H9 (cell line): Measurements from ENCODE around the gene NDUFB2. TPM values are rescaled to one million over a fixed set of nuclear protein-coding genes. Genes with fewer than 3 reads are reported as not detected.

Experiments used
- DNase-seq: peaks from one replicate; pipeline ENCODE4 v3.0.0-alpha.2; 2017
- H2AFZ ChIP-seq: one replicate; pipeline ENCODE4 v1.6.1; 2013; ENCODE audit warnings: mild to moderate bottlenecking, low read length, control low read depth, moderate library complexity
- H2AK5ac ChIP-seq: 2 replicates; pipeline ENCODE4 v1.6.1; 2013; ENCODE audit warnings: low read length, control low read depth, mixed read lengths; ENCODE audit not compliant: insufficient read length
- H2BK120ac ChIP-seq: one replicate; pipeline ENCODE4 v1.6.1; 2013; ENCODE audit warnings: low read depth, mild to moderate bottlenecking, low read length, control low read depth, inconsistent platforms; ENCODE audit not compliant: poor library complexity, severe bottlenecking
- H2BK12ac ChIP-seq: 2 replicates; pipeline ENCODE4 v1.6.1; 2013; ENCODE audit warnings: low read length, control low read depth, mixed read lengths, low read depth; ENCODE audit not compliant: insufficient read length
- H2BK15ac ChIP-seq: 2 replicates; pipeline ENCODE4 v1.6.1; 2013; ENCODE audit warnings: low read depth, low read length, control low read depth
- H2BK20ac ChIP-seq: one replicate; pipeline ENCODE4 v1.6.1; 2013; ENCODE audit warnings: low read depth, mild to moderate bottlenecking, low read length, control low read depth, inconsistent platforms; ENCODE audit not compliant: poor library complexity, severe bottlenecking
- H2BK5ac ChIP-seq: 2 replicates; pipeline ENCODE4 v1.6.1; 2013; ENCODE audit warnings: low read length, control low read depth, mixed read lengths; ENCODE audit not compliant: insufficient read length
- H3K14ac ChIP-seq: 2 replicates; pipeline ENCODE4 v1.6.1; 2013; ENCODE audit warnings: low read length, control low read depth; ENCODE audit not compliant: insufficient read depth
- H3K18ac ChIP-seq: 2 replicates; pipeline ENCODE4 v1.6.1; 2013; ENCODE audit warnings: low read depth, mild to moderate bottlenecking, mixed read lengths, low read length, control low read depth; ENCODE audit not compliant: insufficient read length
- H3K23ac ChIP-seq: 2 replicates; pipeline ENCODE4 v1.6.1; 2013; ENCODE audit warnings: low read length, control low read depth, mixed read lengths, low read depth; ENCODE audit not compliant: insufficient read length
- H3K23me2 ChIP-seq: 2 replicates; pipeline ENCODE4 v1.6.1; 2013; ENCODE audit warnings: low read depth, mild to moderate bottlenecking, mixed read lengths, low read length, control low read depth; ENCODE audit not compliant: insufficient read length, poor library complexity, severe bottlenecking
- H3K27ac ChIP-seq: 2 replicates; pipeline ENCODE4 v1.5.1; 2013; ENCODE audit warnings: low read length, control low read depth, mixed read lengths, low read depth; ENCODE audit not compliant: insufficient read length
- H3K27me3 ChIP-seq: 2 replicates; pipeline ENCODE4 v1.6.1; 2013; ENCODE audit warnings: low read length, control low read depth, inconsistent platforms; ENCODE audit not compliant: insufficient read depth
- H3K4ac ChIP-seq: 2 replicates; pipeline ENCODE4 v1.6.1; 2013; ENCODE audit warnings: low read depth, mild to moderate bottlenecking, control low read depth, inconsistent platforms, low read length, moderate library complexity
- H3K4me1 ChIP-seq: 2 replicates; pipeline ENCODE4 v1.6.1; 2013; ENCODE audit warnings: low read length, control low read depth, inconsistent platforms; ENCODE audit not compliant: insufficient read depth
- H3K4me2 ChIP-seq: 2 replicates; pipeline ENCODE4 v1.6.1; 2013; ENCODE audit warnings: low read length, control low read depth, mixed read lengths; ENCODE audit not compliant: insufficient read length, insufficient read depth
- H3K56ac ChIP-seq: 2 replicates; pipeline ENCODE4 v1.6.1; 2013; ENCODE audit warnings: low read depth, mild to moderate bottlenecking, mixed read lengths, low read length, control low read depth; ENCODE audit not compliant: insufficient read length
- H3K79me1 ChIP-seq: 2 replicates; pipeline ENCODE4 v1.6.1; 2013; ENCODE audit warnings: low read depth, mild to moderate bottlenecking, moderate library complexity, low read length, control low read depth, inconsistent platforms; ENCODE audit not compliant: insufficient read depth, poor library complexity, severe bottlenecking
- H3K79me2 ChIP-seq: 2 replicates; pipeline ENCODE4 v1.6.1; 2013; ENCODE audit warnings: low read length, control low read depth, inconsistent platforms; ENCODE audit not compliant: insufficient read depth
- H3K9ac ChIP-seq: 2 replicates; pipeline ENCODE4 v1.6.1; 2013; ENCODE audit warnings: low read length, control low read depth, mixed read lengths; ENCODE audit not compliant: insufficient read length; ENCODE audit errors: extremely low read depth
- H3K9me3 ChIP-seq: one replicate; pipeline ENCODE4 v1.6.1; 2013; ENCODE audit warnings: low read depth, low read length, inconsistent platforms; ENCODE audit not compliant: control insufficient read depth
- H3T11ph ChIP-seq: one replicate; pipeline ENCODE4 v1.6.1; 2013; ENCODE audit warnings: mild to moderate bottlenecking, low read length, control low read depth, inconsistent platforms
- H4K20me1 ChIP-seq: one replicate; pipeline ENCODE4 v1.6.1; 2013; ENCODE audit not compliant: control insufficient read depth, insufficient read length, insufficient read depth
- H4K5ac ChIP-seq: 2 replicates; pipeline ENCODE4 v1.6.1; 2013; ENCODE audit warnings: low read depth, mild to moderate bottlenecking, mixed read lengths, low read length, control low read depth; ENCODE audit not compliant: insufficient read length
- H4K8ac ChIP-seq: replicated peaks from 2 replicates; pipeline ENCODE4 v1.6.1; 2013; ENCODE audit warnings: low read length, control low read depth, mixed read lengths, low read depth; ENCODE audit not compliant: insufficient read length
- H4K91ac ChIP-seq: 2 replicates; pipeline ENCODE4 v1.6.1; 2013; ENCODE audit warnings: low read depth, mild to moderate bottlenecking, moderate library complexity, mixed read lengths, low read length, control low read depth; ENCODE audit not compliant: insufficient read length
- H3K27ac Mint-ChIP-seq, 3 experiments: 2 replicates in 2 of 3; 3 replicates in 1 of 3; pipeline ENCODE4 v1.8.0; 2020 to 2021; ENCODE audit warnings: mixed read lengths in 3 of 3, mild to moderate bottlenecking in 1 of 3, moderate library complexity in 1 of 3
- H3K27me3 Mint-ChIP-seq: 2 replicates; pipeline ENCODE4 v1.8.0; 2021; ENCODE audit warnings: low read depth, mild to moderate bottlenecking, moderate library complexity, mixed read lengths
- H3K36me3 Mint-ChIP-seq, 3 experiments: 2 replicates in 2 of 3; 3 replicates in 1 of 3; pipeline ENCODE4 v1.8.0; 2020 to 2021; ENCODE audit warnings: low read depth in 3 of 3, mixed read lengths in 3 of 3; ENCODE audit not compliant: insufficient read depth in 1 of 3
- H3K4me1 Mint-ChIP-seq, 2 experiments: 2 replicates each; pipeline ENCODE4 v1.8.0; 2020; ENCODE audit warnings: mixed read lengths in 2 of 2
- H3K4me3 Mint-ChIP-seq, 2 experiments: 2 replicates in 1 of 2; 3 replicates in 1 of 2; pipeline ENCODE4 v1.8.0; 2020 to 2021; ENCODE audit warnings: mild to moderate bottlenecking in 2 of 2, mixed read lengths in 2 of 2, moderate library complexity in 1 of 2
- H3K9me3 Mint-ChIP-seq, 2 experiments: 2 replicates in 1 of 2; 3 replicates in 1 of 2; pipeline ENCODE4 v1.8.0; 2020; ENCODE audit warnings: mild to moderate bottlenecking in 2 of 2, mixed read lengths in 2 of 2, moderate library complexity in 1 of 2
- WGBS: extraction: QIAGEN DNeasy Blood & Tissue Kit; methylation state at CpG from one replicate; pipeline ENCODE4 v1.1.7; 2013; ENCODE audit warnings: missing lambda C conversion rate, low lambda C conversion rate, mixed read lengths; ENCODE audit not compliant: insufficient read length; ENCODE audit errors: extremely low coverage; 5-methylcytosine and 5-hydroxymethylcytosine counted together
- total RNA-seq: library from RNA; stranded (reverse); gene quantifications from 2 replicates; pipeline ENCODE4 v1.2.1, GENCODE V29; 2021
- TF ChIP-seq, protein P1 (sequence below): fragments of 200-600 bp; sonication (generic); conservative IDR thresholded peaks from 3 replicates; pipeline ENCODE4 v1.8.0; 2021; ENCODE audit warnings: antibody characterized with exemption, mild to moderate bottlenecking

The NDUFB2 gene
- total RNA-seq, 1 experiment from 2014 or later, result 177 TPM

DNA sequence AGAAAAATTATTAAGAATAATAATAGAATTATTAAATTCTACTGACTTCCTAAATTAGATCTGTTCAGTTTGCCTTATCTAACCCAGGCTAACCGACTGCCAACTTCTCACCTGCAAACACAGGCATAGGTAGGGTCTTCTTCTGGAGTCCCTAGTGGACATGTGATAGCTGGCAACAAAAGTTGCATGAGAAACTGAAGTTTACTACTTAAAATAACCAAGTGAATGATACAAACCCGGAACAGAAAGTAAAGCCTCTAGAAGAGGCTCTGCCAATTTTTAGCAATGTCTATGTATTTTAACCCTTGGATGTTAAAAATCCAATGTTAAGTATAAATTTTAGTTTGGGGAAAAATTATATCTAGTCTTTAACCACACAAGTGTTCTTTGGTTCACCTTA, 37.6 kb downstream of the NDUFB2 start:
- H3K27me3 ChIP-seq, result no peaks in the 10 kb centered on the region
- TF ChIP-seq, protein P1, sequence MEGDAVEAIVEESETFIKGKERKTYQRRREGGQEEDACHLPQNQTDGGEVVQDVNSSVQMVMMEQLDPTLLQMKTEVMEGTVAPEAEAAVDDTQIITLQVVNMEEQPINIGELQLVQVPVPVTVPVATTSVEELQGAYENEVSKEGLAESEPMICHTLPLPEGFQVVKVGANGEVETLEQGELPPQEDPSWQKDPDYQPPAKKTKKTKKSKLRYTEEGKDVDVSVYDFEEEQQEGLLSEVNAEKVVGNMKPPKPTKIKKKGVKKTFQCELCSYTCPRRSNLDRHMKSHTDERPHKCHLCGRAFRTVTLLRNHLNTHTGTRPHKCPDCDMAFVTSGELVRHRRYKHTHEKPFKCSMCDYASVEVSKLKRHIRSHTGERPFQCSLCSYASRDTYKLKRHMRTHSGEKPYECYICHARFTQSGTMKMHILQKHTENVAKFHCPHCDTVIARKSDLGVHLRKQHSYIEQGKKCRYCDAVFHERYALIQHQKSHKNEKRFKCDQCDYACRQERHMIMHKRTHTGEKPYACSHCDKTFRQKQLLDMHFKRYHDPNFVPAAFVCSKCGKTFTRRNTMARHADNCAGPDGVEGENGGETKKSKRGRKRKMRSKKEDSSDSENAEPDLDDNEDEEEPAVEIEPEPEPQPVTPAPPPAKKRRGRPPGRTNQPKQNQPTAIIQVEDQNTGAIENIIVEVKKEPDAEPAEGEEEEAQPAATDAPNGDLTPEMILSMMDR, result 0 out of 3 replicates have a peak, but pooled peaks have one; percentile 22
- H3K4me1 Mint-ChIP-seq, result peaks cover 5 to 9% of the 10 kb centered on the region in 2 experiments
- no peaks in the 10 kb centered on the region for H4K20me1 ChIP-seq
- WGBS, result no CpG with 5 or more reads among the region's 2 CpGs
- no peaks in the 10 kb centered on the region for H3K23me2 ChIP-seq
- no peaks in the 10 kb centered on the region for H3K9me3 Mint-ChIP-seq
- no peak overlapping the region for H3K14ac ChIP-seq
- H3K27me3 Mint-ChIP-seq, result no peaks in the 10 kb centered on the region
- no peak overlapping the region for H3K4me3 Mint-ChIP-seq
- no peak overlapping the region for H2BK5ac ChIP-seq
- H3K4ac ChIP-seq, result no peak overlapping the region
- no peak overlapping the region for H3K27ac Mint-ChIP-seq
- H3K18ac ChIP-seq, result no peak overlapping the region
- no peak overlapping the region for H4K8ac ChIP-seq
- no peak for DNase-seq
- H2BK15ac ChIP-seq, result no peak overlapping the region
- H2BK12ac ChIP-seq, result no peak overlapping the region
- no peak overlapping the region for H2BK20ac ChIP-seq
- H3K79me2 ChIP-seq, result no peaks in the 10 kb centered on the region
- H4K5ac ChIP-seq, result no peak overlapping the region
- H2BK120ac ChIP-seq, result no peak overlapping the region
- no peak overlapping the region for H3K9ac ChIP-seq
- no peak overlapping the region for H2AFZ ChIP-seq
- no peaks in the 10 kb centered on the region for H3K4me1 ChIP-seq
- no peak overlapping the region for H2AK5ac ChIP-seq
- no peak overlapping the region for H4K91ac ChIP-seq
- no peaks in the 10 kb centered on the region for H3K79me1 ChIP-seq
- no peak overlapping the region for H3K56ac ChIP-seq
- no peak overlapping the region for H3K27ac ChIP-seq
- peaks cover 4 to 15% (median 14%) of the 10 kb centered on the region in 3 experiments; a peak in 5 of 7 replicates for H3K36me3 Mint-ChIP-seq
- no peak overlapping the region for H3K4me2 ChIP-seq
- H3K9me3 ChIP-seq, result no peaks in the 10 kb centered on the region
- H3T11ph ChIP-seq, result no peak overlapping the region
- no peak overlapping the region for H3K23ac ChIP-seq
